EH (cell line): ENCODE data around the gene CIRBP.
"Not testable (repeated sequence)": the region's sequence is repeated elsewhere in the genome, so short reads cannot be mapped to it uniquely, and the experiment has no call there.

Experiments used
- DNase-seq: peaks from one replicate; pipeline ENCODE4 v3.0.0-alpha.2; 2015; ENCODE audit warnings: low read depth

The CIRBP gene

DNA sequence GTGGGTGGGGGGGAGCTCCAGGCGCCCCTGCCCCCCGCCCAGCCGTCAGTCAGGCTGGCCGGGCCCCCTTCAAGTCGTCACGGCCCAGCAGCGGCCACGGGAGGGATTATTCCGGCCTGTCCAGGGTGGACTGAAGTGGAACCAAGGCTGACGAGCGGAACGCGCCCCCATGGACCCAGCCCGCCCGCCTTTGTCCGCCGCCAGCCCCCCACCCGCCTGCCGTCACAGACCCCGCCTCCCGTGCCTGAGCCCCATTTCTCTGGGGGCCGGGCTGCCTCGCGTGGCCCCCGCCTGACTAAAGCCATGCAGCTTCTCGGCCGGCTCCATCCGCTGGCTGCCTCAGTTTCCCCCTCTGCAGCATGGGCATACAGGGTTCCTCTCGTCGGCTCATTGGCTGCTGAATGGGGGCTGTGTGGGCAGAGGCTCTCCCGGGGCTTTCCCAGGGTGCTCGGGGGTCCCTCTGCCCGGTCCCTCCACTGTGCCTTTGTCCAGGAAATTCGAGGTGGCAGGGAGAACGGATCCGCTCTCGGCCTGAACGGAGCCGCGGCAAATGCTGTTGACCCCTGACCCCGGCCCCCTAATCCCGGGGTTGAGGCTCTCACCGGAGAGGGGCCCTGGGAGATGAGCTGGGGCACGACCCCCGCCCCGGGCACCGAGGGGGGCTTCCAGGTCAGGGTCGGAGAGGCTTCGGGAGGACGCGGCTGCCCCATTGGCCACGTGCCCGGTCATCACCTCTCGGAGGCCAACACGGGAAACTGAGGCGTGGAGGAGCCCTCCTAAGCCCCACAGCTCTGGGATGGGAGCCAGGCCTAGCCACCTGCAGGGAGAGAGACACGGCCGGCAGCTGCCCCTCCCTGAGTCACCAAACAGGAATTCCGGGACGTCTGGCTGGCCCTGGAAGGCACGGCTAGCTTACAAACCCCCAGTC lies 43.9 kb downstream of the CIRBP start:
- DNase-seq = peak; percentile 64

DNA sequence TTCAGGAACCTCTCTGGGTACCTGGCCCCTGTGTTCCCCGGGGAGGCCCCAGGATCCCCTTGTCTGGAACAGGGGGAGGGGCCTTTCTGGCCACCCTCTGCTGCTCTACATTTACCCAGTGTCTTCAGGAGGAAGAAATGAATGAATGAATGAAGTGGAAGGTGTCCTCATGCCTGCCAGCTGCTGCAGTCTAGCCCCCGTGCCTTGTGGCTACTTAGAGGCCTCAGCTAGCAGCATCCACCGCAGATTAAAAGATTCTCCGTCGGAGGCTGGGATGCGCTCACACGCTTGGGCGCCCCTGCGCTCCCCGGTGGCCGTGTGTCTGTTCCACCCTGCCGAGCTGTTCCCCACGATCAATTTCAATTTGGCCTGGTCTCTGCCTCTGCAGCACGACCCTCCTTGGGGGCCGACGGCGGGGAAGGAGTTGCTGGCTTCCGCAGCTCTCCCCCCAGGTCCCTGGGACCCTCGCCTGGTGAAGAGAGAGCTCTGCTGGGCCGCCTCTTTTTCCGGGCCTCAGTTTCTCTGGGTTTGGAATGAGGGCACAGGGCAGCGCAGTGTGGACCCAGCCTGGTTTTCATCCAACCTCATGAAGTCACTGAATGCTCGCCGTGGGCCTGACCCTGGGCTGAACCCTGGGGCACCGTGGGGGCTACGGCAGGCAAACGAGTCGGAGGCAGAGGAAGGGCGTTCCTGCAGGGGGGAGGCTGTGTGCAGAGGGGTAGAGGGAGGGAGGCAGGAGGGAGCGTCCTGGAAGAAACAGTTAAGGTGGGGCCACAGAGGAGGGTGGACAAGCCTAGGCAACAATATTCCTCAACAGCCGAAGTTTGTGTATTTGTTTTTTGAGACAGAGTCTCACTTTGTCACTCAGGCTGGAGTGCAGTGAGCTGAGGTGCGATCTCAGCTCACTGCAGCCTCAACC lies 44.8 kb downstream of the CIRBP start:
- DNase-seq = no peak

DNA sequence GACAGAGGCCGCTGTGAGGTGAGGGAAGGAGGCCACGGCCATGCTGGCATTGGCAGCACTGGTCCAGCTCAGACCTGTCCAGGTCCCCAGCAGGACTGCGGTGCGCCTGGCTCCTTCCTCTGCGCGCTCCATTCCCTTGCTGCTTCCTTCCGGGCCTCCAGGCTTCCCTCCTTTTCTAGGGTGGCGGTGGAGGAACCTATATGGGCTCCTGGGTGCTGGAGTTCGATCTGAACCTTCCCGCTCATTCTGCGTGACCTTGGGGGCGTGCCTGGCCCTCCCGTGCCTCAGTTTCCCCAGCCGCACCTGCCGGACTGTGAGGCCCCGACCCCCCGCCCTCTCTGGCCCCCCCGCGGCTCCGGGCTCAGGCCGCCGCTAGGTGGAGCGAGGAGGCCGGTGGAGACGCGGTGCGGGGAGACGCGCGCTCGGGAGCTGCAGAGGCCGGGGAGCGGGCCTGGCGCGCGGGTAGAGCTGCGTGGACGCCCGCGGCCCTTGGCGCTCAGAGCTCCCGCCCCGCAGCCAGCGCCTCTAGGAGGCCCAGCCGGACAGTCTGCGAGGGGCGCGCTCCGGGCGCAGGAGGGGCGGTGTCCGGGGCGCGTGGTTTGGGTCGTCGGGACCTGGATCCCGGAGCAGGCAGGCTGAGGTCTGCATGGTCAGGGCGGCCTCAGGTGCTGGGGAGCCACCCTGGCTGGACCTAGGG lies 46.5 kb downstream of the CIRBP start:
- DNase-seq = peak; percentile 51

DNA sequence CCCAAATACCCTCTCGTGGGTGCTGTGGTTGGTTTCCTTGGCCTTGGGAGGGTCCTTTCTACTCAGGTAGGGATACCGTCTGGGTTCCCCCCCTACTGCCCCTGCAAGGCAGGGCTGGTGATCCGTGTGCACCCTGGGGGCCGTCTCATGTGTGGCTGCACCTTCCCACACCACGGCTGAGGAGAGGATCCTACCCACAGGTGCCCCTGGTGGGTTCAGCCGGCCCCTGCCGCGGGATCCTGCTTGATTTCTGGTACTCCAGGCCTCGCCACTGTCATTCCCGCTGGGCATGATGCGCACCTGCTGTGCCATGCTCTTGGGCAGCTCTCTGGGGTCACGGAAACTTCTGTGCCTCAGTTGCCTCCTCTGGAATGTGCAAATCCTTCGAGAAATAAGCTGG lies 47.3 kb downstream of the CIRBP start:
- no peak for DNase-seq

DNA sequence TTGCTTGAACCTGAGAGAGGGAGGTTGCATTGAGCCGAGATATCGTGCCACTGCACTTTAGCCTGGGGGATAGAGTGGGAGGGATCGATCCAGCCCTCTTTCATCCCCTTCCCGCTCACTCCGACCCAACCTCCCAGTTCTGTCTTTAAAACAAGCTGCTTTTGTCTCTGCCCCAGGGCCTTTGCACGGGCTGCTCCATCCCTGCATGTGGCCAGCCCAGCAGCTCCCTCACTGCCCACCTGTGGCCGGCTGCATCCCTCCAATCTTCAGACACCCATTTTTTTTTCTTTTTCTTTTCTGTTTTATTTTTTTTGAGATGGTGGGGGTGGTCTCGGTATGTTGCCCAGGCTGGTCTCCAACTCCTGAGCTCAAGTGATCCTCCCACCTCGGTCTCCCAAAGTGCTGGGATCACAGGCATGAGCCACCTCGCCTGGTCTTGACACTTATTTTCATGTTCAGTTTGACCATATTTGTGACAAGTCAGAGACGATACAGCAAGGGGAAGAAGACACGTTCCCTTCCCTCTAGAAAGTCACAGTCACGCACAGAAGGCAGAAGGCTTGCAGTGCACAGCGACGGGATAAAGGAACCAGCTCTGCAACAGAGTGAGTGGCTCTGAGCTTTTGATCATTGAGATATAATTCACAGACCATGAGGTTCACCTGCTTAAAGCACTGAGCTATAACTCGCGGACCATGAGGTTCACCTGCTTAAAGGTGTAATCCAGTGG lies 48.3 kb downstream of the CIRBP start:
- DNase-seq = no peak

DNA sequence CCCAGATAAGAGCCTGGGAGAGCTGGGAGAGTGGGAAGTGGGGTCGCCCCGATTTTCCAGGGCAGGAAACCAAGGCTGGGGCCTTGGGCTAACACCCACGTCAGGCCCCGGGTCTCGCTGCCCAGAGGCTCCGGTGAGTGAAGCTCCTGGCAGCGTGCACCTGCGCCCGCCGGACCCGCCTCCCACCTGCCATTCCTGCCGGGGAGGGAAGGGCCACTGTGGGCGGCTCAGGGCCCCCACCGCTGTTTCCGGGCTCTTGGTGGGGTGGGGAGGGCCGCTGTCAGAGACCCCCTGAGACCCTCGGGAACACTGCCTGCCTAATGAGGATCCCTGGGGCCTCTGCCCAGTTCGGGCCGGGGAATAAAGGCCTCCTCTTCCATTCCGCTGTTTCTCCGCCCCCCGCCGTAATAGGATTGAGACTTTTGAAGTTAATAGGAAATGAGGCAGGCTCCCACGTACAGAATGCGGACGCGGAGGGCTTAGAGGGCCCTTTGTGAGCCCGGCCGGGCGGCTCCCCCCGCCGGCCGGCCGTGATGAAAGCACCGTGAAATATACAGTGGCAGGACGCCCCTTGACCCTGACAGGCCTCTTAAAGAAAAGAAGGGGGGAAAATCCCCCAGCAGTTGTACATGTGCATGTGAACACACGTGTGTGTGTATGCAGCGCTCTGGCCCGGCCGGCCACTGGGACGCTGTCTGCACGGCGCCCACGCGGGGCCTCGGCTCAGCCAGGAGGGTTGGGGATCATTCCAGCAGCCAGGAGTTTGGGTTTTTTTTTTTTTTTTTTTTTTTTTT lies 49.7 kb downstream of the CIRBP start:
- DNase-seq = no peak

DNA sequence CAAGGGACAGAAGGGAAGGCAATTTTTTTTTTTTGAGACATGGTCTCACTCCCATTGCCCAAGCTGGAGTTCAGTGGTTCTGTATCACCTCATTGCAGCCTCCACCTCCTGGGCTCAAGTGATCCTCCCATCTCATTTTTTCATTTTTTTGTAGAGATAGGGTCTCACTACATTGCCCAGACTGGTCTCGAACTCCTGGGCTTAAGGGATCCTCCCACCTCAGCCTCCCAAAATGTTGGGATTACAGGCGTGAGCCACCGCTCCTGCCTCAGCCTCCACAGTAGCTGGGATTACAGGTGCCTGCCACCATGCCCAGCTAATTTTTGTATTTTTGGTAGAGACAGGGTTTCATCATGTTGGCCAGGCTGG lies 51.1 kb downstream of the CIRBP start:
- DNase-seq = not testable (repeated sequence)

DNA sequence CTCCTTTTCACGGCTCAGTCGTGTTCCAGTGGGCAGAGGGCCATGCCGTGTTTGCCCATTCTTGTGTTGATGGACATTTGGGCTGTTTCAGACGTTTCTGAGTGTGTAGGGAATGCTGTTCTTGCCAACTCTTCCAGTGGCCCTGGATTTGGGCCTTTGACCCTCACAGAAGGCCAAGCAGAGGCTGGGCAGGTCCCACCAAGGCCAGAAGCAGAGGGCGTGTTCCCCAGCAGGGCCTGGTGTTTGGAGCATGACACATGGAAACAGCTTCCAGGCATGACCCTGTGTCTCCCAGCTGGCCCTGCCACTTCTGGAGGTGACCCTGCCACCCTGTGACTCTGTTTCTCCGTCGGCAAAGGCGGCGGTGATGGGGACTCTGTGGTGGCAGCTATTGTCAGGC lies 52.4 kb downstream of the CIRBP start:
- no peak for DNase-seq

DNA sequence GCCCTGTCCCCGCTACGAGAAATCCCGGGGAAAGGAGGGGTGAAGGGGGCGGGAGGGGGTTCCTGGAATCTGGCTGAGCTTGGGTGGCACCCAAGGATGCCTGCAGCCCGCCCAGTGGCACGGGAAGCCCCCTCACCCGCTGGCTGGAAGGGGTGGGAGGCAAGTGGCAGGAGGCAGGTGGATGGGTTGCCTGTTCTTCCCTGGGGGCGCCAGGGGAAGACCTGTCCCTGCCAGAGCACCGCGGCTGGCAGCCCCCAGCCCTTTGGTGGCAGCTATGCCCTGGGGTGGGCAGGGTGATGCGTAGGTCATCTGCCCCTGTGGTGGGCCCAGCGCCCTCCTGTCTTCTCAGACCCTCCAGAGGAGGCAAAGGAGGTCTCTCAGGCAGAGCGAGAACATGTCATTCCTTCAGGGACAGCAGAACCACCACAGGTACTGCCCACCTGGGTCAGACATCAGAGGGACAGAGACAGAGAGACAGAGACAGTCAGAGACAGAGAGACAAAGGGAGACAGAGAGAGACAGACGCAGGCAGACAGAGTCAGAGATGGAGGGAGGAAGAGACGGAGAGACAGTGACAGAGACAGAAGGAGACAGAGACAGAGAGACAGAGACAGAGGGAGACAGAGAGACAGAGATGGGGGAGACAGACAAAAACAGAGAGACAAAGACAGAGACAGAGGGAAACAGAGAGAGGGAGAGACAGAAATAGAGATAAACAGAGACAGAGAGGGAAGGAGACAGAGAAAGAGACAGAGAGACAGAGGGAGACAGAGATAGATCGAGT lies 53.3 kb downstream of the CIRBP start:
- no peak for DNase-seq

DNA sequence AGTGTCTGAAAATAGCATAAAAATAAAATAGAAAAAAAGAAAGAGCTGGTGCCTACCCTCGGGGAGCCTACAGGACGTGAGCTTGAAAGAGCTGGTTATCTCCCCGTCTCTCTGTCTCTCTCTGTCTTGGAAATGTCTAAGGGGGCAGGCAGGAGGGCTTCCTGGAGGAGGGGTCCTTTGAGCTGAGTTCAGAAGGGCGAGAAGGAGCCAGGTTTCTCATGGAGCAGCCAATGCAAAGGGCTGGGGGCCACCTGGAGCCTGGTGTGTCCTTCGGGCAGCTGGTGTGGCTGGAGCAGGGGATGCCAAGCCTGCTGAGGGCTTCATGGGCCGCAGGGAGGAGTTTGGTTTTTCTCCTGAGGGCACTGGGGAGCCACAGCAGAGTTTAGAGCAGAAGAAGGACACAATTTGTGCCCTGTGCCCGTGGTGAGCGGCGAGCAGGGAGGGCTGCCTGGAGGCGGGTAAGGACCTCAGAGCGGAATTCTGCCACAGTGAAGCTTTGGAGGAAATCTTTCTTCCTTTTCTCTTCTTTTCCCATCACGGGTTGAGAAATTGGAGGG lies 55.2 kb downstream of the CIRBP start:
- no peak for DNase-seq
